HG03378 (cell line): ENCODE results near the gene TMEM53.
"Not testable (repeated sequence)": the region's sequence is repeated elsewhere in the genome, so short reads cannot be mapped to it uniquely, and the experiment has no call there.

ENCODE experiments used
- ATAC-seq: cut with Tn5 transposase; IDR thresholded peaks from one replicate; pipeline ENCODE4 v1.9.1; 2021; ENCODE audit warnings: mild to moderate bottlenecking, moderate library complexity; ENCODE audit not compliant: unreplicated experiment

Gene TMEM53

DNA sequence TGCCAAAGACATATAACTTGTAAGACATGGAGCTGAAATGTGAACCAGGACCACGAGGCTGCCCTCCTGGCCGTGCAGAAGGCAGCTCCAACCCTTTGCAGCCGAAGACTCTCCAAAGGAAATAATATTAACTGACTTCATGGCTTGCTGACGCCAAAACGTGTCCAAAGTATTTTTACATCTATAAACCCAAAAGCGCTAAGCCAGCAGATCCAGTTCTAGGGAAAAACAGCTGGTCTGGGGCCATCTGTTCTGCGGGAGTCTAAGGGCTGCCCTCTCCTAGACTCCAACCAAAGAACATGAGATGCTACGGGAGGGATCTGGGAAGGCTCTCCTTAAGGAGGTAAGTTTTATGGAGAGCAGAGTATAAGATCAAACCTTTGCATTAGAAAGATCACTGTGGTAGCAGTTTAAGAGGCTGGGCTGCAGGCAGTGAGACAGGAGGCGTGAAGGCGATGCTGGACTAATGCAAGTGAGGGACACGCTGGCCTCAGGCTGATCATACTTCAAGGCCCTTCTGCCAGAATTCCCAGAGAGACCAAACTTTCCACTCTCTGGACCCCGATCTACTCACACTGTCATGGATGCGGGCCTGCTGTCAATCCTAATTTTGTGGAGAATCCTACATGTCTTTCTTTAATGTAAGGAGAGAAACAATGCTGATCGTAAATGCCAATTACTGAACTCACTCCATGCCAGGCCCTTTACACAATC, 1.2 kb downstream of the TMEM53 start:
- no peak for ATAC-seq

DNA sequence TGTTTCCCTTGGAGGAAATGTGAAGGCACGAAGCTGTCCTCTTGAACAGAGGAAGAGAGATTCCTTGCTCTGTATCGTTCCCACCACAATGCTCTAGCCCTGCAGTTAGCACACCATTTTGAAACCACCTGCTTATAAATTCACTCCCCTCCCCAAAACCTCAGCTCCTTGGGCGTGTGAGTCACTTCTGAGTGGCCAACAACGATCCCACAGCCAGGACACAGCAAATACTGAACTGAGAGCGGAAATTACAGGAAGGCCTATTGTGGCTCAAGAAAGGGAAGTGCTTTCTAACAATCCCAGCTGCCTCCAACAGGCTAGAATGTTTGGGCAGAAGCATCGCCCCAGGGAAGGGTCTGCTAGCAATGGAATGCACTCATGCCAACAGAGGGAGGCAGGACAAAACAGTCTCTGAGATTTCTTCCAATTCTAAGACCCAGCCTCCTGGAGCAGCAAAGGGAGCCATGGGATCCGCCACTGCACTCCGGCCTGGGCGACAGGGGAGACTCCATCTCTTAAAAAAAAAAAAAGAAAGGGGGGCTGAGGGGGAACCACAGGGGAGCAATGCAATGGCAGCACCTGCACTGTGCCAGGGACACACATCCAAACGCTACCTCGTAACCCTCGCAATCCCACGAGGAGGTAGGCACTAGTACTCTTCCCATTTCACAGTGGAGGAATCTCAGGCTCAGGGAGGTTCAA, 1.9 kb downstream of the TMEM53 start:
- no peak for ATAC-seq

DNA sequence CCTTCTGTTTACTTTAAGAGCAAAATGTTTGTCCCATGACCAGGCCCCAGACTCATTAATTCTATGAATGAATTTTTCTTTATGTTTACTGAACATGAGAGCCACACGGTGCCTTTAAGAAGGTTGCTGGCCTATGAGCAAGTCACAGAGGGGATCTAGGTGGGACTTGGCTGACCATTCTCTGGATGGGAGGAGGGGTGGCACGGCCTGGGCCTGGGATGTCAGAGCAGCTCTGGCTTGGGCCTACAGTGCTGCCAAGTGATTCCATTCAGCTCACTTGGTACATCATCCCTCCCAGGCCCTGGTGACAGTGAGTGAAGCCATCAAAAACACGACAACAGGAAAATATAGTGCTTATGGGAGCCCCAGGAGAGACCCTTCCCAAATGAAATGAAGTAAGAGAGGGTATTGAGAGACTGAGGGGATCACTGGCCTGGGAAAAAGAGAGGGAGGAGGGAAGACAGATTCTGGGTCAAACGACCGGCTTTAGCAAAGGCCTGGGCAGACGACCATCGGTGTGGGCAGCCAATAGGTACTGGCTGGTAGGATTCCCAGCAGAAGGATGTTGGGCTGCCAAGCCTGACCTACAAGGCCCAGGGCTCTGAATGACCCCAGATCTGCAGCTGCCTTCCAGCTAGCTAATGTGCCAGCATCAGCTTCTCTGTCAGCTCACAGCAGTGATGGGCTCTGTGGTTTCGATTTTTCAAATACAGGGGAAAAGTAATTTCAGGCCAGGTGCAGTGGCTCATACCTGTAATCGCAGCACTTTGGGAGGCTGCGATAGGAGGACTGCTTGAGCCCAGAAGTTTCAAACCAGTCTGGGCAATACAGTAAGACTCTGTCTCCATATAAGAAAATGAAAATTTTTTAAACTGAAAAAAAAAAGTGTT, 3.3 kb downstream of the TMEM53 start:
- ATAC-seq = no peak

DNA sequence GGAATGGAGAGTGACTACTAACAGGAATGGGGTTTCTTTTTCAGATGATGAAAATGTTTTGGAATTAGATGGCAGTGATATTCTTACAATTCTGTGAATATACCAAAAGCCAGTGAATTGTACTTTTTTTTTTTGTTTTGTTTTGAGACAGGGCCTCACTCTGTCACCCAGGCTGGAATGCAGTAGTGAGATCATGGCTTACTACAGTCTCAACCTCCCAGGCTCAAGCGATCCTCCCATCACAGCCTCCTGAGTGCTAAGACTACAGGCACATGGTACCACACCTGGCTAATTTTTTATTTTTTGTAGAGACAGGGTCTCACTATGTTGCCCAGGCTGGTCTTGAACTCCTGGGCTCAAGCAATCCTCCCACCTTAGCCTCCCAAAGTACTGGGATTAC, 7.6 kb downstream of the TMEM53 start:
- ATAC-seq = not testable (repeated sequence)

DNA sequence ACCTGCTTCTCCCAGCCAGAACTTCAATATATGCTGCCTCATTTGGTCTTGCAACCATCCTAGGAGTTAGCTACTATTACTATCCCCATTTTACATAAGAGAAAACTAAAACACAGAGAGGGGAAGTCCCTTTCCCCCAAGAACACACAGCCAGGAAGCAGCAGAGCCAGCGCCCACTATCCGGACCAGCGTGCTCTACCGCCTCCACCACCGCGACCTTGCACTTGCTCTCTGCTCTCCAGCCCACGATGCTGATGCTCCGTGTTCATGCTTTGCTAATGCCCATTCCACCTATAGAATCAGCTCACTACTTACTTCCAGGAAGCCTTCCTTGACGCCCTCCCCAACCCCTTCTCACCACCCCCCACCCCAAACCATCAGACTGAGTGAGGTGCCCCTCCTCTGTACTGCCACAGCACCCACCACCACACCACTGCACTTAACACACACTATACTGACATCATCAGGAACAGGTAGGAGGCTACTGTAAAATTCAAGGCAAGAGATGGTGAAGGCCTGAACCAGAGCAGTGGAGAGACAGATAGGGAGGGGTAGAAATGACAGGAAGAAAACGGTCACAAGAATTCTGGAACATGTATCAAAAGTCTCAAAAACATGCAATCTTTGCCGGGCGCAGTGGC, 9.4 kb downstream of the TMEM53 start:
- ATAC-seq = no peak

DNA sequence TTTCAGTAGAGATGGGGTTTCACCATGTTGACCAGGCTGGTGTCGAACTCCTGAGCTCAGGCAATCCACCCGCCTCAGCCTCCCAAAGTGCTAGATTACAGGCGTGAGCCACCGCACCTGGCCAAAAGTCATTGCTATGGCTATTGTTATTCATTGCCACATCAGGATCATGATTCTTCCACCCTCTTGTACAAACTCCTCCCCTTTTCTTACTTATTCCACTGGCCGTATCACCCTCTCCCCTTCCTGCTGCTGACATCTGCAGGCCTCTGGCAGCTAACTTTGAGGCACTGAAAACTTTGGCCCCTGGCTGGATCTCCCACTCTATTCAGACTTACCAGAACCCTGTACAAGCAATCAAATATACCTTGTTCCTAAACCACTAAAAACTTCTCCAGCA, 10.9 kb downstream of the TMEM53 start:
- no peak for ATAC-seq

DNA sequence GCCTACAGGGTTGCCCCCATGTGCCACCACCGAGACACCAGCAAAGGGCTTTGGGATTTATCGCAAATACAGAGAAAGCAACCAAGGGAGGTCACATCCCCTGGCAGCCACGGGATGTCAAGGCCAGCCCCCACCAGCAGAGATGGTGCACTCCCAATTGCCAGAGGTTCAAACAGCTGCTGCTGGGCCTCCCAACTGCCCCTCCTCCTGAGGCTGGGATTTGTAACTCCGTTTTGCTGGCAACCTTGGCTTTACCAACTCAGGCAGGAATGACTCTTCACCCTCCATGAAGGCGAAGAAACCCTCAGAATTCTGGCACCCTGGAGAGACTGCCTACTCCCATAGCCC, 11.6 kb downstream of the TMEM53 start:
- no peak for ATAC-seq

DNA sequence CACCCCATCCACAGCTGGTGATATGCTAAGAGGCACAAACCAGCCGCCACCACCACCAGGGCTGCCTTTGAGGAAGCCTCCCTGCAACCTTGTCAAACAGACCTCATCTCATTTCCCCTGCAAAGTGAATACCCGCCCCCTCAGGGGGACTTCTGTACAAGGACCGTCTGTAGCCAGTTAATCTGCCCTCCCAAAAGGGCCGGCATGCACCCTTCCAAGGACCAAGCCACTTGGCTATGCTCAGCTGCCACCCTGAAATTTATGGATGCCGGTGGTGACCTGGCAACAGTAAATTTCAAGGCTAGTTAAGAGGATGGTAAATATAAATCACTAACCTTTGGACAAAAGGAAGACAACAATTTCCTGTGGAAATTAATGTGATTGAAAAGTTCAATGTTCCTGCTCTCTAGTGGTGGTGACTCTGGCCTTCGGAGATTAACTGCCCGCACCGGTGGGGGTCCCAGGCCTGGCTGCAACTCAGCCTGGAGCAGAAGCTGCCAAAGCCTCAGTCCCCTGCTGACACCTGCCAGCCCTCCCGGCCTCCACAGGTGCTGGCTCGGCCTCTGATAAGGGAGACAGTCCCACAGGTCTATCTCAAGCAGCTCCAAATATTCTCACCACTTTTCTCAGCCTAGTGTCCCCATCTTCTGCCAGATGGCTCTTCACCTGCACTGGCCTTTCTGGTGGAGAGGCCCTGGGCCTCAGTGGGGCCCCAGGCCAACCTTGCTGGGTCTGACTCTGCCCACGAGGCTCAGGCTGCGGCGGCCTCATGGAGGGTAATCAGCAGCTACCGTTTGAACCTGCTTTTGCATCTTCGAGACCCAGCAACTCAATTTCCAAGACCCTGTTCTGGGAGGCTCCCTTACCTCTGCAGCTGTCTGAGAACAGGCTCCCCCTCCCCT, 12.2 kb downstream of the TMEM53 start:
- ATAC-seq = no peak

DNA sequence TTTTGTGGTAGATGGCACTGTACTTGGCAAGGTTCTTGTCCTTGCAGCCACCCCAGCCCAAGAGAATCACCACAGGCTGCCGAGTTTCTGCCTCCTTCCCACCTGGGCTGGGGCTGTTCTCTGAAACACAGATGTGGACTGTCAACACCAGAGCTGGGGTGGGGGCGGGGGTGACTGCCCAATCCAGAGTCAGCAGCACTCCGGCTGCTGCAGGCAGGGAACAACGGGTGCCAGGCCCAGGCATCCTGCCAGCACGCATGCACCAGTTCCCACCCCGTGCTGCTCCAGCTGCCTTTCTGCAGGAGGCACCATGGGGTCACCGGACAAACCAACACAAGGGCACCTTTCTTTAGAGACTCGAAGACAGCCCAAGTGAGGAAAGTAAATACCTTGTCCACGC, 14.1 kb downstream of the TMEM53 start:
- ATAC-seq = no peak

DNA sequence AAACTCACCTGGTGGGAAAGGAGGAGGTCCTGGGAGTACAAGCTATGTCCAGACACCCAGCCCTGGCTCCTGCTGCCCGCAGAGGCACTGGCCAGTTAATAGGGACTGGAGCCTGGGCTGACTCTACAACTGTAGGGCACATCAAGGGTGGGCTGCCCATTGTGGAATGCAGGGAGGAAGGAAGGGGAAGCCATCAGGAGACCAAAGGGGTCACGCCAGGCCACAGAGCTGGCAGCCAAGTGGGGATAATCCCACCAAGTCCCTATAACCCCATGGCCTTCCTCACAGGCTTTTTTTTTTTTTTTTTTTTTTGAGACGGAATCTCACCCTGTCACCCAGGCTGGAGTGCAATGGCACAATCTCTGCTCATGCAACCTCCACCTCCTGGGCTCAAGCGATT, 14.7 kb downstream of the TMEM53 start:
- ATAC-seq = no peak

DNA sequence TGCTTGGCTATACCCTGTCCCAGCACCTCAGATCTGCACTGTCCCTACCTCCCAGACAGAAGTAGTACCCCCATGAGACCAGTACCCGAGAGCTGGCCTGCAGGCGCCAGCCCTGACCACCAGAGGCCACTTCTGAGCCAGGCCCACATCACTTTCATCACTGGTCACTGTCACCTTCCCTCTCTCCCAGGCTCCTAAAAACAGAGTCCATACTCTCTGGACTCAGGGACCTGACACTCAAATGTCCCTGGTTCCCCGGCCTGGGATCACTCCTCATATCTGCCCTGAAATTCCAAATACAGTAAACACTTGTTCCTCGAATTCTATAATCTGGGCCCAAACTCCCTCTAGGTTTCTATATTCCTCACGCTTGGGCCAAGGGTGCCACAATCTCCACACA, 18.7 kb downstream of the TMEM53 start:
- no peak for ATAC-seq

DNA sequence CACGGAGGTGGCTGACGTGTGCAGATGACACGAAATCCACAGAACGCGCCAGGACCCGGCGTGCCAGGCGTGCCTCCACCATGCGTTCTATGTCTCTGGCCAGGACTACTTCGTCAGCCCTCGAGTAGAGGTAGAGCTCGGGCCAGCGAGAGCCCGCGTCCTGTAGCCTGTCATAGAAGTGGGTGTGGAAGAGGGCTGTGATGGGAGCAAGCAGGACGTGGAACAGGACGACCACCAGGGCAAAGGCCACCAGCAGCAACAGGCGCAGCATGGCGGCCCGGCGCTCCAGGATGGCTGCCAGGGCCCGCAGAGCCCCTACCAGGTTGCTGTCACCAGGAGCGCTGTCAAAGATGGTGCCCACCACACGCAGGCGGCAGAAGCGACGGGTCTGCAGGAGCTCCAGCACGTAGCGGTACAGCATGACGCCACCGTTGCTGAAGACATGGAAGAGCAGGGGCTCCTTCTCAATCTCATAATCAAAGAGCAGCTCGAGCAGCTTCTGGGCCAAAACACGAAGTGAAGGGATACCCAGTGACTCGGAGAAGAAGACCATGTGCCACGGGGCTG, 19.6 kb downstream of the TMEM53 start:
- no peak for ATAC-seq

DNA sequence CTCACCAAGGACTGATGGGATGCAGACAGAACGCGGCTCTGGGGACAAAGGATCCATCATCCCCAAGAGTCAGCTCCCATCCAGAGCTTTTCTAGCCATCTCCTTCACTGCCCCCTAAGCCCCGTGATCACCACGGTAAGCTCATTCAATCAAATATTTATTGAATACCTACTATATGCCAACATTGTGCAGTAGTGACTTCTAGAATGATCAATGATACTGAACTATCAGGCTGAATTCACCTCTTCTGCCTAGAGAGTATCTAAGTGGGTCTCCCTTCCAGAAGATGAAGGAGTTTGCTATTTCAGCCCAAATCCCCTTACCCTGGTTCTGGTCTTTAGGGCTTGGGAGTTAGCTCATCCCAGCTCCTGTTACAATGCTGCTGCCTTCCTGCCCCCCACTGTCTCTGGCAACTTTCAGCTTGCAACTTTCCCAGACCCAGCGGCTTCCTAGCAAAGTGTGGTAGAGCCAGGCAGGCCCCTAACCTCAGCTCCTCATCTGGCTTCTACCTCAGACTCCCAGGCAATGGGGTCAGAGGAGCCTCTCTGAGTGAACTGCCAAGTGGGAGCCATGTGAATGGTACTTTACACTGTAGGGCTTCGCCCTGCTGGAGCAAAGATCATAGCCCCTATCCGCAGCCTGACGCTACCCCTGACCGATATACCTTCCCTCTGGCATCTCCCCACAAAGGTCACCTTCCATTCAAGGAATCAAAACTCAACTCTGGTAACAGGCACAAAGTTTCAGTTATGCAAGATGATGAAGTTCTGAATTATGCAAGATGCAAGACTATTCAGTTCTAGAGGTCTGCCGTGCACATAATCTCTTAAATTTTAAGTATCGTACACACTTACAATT, 20.9 kb downstream of the TMEM53 start:
- no peak for ATAC-seq

DNA sequence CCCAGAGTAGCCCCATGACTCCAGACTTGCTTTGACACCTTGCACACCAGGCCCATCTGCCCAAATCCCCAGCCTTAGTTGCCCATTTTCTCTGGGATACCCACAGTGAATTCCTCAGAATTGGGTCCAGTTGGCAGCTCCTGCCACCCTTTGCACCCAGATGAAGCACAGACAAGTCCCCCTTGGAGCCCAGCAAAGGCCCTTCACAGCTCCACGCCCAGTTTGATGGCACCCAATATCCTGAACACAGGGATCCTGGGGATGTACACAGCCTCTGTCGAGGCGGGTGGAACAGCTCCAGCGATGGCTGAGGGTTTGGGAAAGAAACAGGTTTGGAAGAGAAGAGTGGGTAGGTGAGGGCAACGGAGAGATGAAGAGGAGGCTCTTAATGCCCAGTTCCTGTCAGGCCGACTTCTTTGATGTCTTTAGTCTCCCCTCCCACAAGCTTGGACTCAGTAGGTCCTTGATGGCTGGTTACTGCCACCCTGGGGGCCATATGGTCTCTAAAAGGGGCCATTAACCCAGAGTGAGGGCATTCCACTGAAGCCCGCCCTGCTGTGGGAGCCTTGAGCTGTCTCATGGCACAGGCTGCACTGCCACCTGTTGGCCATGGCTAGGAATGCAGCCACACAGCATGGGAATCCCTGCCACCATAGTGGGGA, 21.7 kb downstream of the TMEM53 start:
- no peak for ATAC-seq

DNA sequence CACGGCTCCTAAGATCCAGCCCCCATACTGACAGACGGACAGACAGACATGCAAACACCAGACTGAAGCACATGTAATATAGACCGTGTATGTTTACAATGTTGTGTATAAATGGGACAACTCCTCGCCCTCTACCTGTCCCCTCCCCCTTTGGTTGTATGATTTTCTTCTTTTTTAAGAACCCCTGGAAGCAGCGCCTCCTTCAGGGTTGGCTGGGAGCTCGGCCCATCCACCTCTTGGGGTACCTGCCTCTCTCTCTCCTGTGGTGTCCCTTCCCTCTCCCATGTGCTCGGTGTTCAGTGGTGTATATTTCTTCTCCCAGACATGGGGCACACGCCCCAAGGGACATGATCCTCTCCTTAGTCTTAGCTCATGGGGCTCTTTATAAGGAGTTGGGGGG, 23.2 kb downstream of the TMEM53 start:
- ATAC-seq = no peak

DNA sequence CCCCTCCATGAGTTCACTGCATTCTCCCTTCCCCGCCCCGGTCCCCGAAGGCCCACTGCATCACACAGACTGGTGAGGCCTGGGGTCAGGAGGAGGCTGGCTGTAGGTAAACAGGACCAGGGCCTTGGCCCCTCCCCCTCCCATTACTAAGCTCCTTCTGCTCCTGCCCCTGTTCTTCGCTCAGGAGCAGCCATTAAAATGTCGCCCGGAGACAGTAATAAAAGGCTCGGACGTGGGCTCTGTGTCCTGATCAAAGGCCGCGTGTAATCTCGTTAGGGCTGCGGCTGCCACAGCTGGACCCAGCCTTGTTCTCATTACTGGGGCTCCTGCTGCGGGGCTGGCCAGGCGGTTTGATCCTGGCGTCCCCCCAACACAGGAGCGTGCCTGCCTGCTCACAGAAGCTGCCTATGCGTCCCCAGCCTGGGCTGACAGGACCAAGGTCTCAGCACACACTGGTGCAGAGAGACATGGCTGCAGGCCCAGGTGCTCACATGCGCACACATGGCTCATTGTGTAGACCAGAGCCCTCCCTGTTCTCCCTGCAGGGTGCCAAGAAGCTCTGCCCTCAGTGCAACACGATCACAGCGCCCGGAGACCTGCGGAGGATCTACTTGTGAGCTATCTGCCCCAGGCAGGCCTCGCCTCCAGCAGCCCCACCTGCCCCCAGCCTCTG, 24.0 kb downstream of the TMEM53 start:
- no peak for ATAC-seq

DNA sequence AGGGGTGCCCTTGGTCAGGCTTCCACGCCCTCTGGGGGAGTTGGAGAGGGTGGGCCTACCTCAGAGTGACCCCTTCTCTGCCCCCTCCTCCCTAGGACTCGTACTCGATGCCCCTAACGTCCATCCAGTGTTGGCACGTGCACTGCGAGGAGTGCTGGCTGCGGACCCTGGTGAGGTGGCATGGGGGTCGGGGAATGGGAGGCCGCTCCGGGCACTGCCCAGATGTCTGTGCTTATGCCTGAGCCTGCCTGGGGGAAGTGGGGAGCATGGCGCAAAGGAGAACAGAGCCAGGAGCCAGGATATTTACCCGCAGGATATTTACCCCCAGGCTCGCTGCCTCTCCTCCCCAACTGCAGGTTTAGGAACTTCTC, 24.5 kb downstream of the TMEM53 start:
- no peak for ATAC-seq
